Panc1 (cell line): Measurements from ENCODE around the gene CREB3. TPM values are rescaled to one million over a fixed set of nuclear protein-coding genes. Genes with fewer than 3 reads are reported as not detected.

Experiments used
- ATAC-seq: fragments of 200-7000 bp; cut with Tn5 transposase; 2 replicates; pipeline ENCODE4 v1.9.1; 2020; ENCODE audit warnings: mild to moderate bottlenecking, moderate library complexity
- BruUV-seq: library from RNA; stranded (reverse); fragments of 400-500 nt; replicated peaks from 2 replicates; lab custom pipeline; 2021; lab: Mats Ljungman, UMichigan
- CTCF ChIA-PET: fragments of 300-600 bp; sonication (Branson Sonifier 250); formaldehyde crosslinking; loops from one replicate; lab custom pipeline; 2022; ENCODE audit warnings: antibody characterized with exemption; lab: Charles Lee
- POLR2A ChIA-PET: fragments of 300-600 bp; sonication (Branson Sonifier 250); formaldehyde crosslinking; loops from one replicate; lab custom pipeline; 2022; ENCODE audit warnings: antibody characterized with exemption; lab: Charles Lee
- DNase-seq: peaks from one replicate; pipeline ENCODE4 v3.0.0-alpha.2; 2010; ENCODE audit warnings: low read depth, low spot score
- H3K27ac ChIP-seq: 2 replicates; pipeline ENCODE4 v1.5.1; 2011; ENCODE audit warnings: mild to moderate bottlenecking, low read length, inconsistent platforms
- H3K27me3 ChIP-seq: fragments of 200-500 bp; sonication (Bioruptor generic); 2 replicates; pipeline ENCODE4 v1.6.0; 2014; ENCODE audit warnings: low read length, inconsistent platforms; ENCODE audit not compliant: control insufficient read depth, insufficient read depth
- H3K36me3 ChIP-seq: fragments of 200-500 bp; sonication (Bioruptor generic); 2 replicates; pipeline ENCODE4 v1.5.1; 2014; ENCODE audit warnings: inconsistent platforms, mild to moderate bottlenecking, low read length, moderate library complexity; ENCODE audit not compliant: control insufficient read depth, insufficient read depth
- H3K4me1 ChIP-seq: 2 replicates; pipeline ENCODE4 v1.5.1; 2011; ENCODE audit warnings: inconsistent platforms, mild to moderate bottlenecking, low read length, moderate library complexity; ENCODE audit not compliant: control insufficient read depth, insufficient read depth
- H3K4me3 ChIP-seq, 2 experiments: 2 replicates each; pipeline ENCODE4 v1.5.1; 2011 to 2012; ENCODE audit warnings: low read depth in 2 of 2, low read length in 2 of 2, mild to moderate bottlenecking in 2 of 2, inconsistent platforms in 1 of 2, moderate library complexity in 1 of 2
- H3K9me3 ChIP-seq: fragments of 200-500 bp; sonication (Bioruptor generic); 2 replicates; pipeline ENCODE4 v1.5.1; 2014; ENCODE audit warnings: low read depth, mild to moderate bottlenecking, inconsistent platforms, low read length, moderate library complexity; ENCODE audit not compliant: control insufficient read depth, insufficient read depth
- POLR2AphosphoS5 ChIP-seq: IDR thresholded peaks from 2 replicates; pipeline ENCODE4 v1.6.1; 2012; ENCODE audit warnings: mild to moderate bottlenecking, low read depth, low read length, moderate library complexity
- SIN3A ChIP-seq: IDR thresholded peaks from 2 replicates; pipeline ENCODE4 v1.6.1; 2012; ENCODE audit warnings: low read depth, mild to moderate bottlenecking, low read length, moderate library complexity, borderline replicate concordance; ENCODE audit not compliant: insufficient read depth
- TCF7L2 ChIP-seq: IDR thresholded peaks from 2 replicates; pipeline ENCODE4 v1.6.1; 2011; ENCODE audit warnings: mild to moderate bottlenecking, low read depth, low read length, inconsistent platforms
- in situ Hi-C: cut with HindIII; loops from 2 replicates; pipeline ENCODE4 v1.10.0; 2016; ENCODE audit warnings: low sequenced_read_pairs, low pct_unique_long_range_greater_than_20kb
- intact Hi-C: fragments of 100-400 bp; cut with micrococcal nuclease; formaldehyde crosslinking; loops from one replicate; pipeline ENCODE4 v1.10.0; 2022; ENCODE audit not compliant: unreplicated experiment
- total RNA-seq: library from RNA; stranded (reverse); gene quantifications from one replicate; pipeline ENCODE4 v1.2.1, GENCODE V29; 2021; ENCODE audit not compliant: unreplicated experiment
- TF ChIP-seq, protein P1 (sequence below): fragments of 450-650 bp; IDR thresholded peaks from 2 replicates; pipeline ENCODE4 v1.5.1; 2017; ENCODE audit warnings: mild to moderate bottlenecking
- TF ChIP-seq, protein P2 (sequence below), 2 experiments: IDR thresholded peaks; 2 replicates each; pipeline ENCODE4 v1.6.1; 2011 to 2012; ENCODE audit warnings: low read depth in 2 of 2, control low read depth in 1 of 2, low read length in 1 of 2, mild to moderate bottlenecking in 1 of 2, moderate library complexity in 1 of 2; ENCODE audit not compliant: insufficient read depth in 1 of 2

Gene CREB3
- total RNA-seq, 1 experiment from 2014 or later, result 67.0 TPM

DNA sequence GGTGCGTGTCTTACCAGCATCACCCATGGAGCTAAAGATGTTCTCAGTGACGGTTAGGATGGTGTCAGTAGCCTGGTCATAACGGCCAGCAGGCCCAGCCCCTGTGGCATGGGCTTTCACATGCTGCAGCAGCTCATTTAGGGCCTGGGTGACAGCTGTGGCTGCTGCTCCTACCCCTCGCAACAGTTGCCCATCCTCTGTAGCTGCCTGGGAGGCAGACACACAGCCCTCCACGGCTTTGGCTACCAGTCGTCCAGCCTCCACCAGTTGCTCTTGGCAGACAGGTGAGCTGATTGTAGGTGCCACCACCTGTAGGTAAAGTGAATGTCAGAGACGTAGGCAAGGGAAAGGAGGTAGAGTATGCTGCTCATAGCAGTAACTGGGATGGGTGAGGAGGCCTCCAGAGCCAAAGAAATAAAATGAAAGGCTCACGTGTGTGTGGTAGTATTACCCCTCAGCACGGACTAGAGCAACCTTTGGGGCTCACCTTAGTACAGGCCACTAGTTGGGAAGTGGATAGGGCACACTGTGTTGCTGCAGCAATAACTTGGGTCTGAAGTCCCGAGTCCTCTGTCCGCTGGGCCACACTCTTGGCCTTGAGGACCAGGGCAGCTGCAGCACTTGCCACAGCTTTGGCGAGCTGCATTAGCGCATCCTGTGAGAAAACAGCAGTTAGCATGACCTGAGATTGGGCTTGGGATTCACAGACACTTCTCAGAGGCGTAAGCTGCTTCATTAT is 15.2 kb upstream of the CREB3 start:
- POLR2A ChIA-PET, result interaction anchor here (0.9 kb wide), 1 partner anchor 68 kb away, joined by 3 read pairs; no protein-coding TSS in a partner anchor
- intact Hi-C loops, result no loop called here
- no peaks in the 10 kb centered on the region for H3K27me3 ChIP-seq
- CTCF ChIA-PET, result interaction anchor here (0.5 to 1.2 kb wide), 2 partner anchors 20 to 268 kb away, joined by 3 read pairs; no protein-coding TSS in a partner anchor
- no peak overlapping the region for H3K27ac ChIP-seq
- TF ChIP-seq TCF7L2, result no peak
- TF ChIP-seq POLR2AphosphoS5, result no peak
- TF ChIP-seq, protein P1, sequence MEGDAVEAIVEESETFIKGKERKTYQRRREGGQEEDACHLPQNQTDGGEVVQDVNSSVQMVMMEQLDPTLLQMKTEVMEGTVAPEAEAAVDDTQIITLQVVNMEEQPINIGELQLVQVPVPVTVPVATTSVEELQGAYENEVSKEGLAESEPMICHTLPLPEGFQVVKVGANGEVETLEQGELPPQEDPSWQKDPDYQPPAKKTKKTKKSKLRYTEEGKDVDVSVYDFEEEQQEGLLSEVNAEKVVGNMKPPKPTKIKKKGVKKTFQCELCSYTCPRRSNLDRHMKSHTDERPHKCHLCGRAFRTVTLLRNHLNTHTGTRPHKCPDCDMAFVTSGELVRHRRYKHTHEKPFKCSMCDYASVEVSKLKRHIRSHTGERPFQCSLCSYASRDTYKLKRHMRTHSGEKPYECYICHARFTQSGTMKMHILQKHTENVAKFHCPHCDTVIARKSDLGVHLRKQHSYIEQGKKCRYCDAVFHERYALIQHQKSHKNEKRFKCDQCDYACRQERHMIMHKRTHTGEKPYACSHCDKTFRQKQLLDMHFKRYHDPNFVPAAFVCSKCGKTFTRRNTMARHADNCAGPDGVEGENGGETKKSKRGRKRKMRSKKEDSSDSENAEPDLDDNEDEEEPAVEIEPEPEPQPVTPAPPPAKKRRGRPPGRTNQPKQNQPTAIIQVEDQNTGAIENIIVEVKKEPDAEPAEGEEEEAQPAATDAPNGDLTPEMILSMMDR, result no peak
- TF ChIP-seq, protein P2, sequence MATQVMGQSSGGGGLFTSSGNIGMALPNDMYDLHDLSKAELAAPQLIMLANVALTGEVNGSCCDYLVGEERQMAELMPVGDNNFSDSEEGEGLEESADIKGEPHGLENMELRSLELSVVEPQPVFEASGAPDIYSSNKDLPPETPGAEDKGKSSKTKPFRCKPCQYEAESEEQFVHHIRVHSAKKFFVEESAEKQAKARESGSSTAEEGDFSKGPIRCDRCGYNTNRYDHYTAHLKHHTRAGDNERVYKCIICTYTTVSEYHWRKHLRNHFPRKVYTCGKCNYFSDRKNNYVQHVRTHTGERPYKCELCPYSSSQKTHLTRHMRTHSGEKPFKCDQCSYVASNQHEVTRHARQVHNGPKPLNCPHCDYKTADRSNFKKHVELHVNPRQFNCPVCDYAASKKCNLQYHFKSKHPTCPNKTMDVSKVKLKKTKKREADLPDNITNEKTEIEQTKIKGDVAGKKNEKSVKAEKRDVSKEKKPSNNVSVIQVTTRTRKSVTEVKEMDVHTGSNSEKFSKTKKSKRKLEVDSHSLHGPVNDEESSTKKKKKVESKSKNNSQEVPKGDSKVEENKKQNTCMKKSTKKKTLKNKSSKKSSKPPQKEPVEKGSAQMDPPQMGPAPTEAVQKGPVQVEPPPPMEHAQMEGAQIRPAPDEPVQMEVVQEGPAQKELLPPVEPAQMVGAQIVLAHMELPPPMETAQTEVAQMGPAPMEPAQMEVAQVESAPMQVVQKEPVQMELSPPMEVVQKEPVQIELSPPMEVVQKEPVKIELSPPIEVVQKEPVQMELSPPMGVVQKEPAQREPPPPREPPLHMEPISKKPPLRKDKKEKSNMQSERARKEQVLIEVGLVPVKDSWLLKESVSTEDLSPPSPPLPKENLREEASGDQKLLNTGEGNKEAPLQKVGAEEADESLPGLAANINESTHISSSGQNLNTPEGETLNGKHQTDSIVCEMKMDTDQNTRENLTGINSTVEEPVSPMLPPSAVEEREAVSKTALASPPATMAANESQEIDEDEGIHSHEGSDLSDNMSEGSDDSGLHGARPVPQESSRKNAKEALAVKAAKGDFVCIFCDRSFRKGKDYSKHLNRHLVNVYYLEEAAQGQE (IDR thresholded peaks at IDR 0.05; ENCODE audit: insufficient read depth in 1 of 2, low read depth in 2 of 2, low read length in 1 of 2), result no peak
- TF ChIP-seq SIN3A, result no peak
- H3K36me3 ChIP-seq, result peaks cover 53% of the 10 kb centered on the region
- H3K4me3 ChIP-seq, result no peak overlapping the region
- H3K9me3 ChIP-seq, result no peaks in the 10 kb centered on the region
- DNase-seq, result no peak
- H3K4me1 ChIP-seq, result no peaks in the 10 kb centered on the region
- in situ Hi-C loops, result no loop called here
- no TSS peak for BruUV-seq
- ATAC-seq, result no peak

DNA sequence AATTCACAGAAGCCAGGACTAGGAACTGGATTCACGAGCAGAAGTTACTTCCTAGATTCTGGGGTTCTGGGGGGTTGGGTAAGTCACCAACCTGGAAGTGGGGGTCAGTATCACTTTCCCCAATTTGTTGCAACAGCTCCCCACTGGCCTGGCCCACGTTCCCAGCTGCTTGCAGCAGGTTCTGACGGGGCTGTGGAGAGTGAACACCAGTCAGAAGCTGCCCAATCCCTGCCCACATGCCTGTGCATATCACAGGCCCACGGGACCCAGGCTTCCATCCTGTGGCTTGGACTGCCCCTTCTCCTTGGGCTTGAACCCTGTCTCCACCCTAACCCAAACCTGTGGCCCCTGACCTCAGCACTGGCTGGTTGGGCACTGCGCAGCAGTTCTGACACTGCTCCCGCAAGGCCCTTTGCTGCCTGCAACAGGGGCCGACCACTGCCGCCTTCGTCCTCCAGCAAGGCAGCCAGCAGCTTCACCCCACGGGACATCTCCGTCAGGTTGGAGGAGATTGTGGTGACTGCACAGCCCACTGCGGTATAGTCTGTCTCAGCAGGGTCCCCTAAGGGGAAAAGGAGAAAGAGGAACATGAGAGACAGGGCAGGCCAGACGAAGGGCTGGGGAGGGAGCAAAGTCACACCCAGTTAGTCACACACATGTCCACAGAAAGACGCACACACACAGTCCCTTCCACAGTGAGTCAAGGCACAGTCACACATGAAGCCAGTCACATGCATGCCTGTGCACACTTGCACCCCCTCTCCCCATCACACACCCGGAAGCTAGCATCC is 13.6 kb upstream of the CREB3 start:
- in situ Hi-C loops, result no loop called here
- Histone ChIP-seq H3K4me1 (no peaks in the 10 kb centered on the region), H3K27me3 (no peaks in the 10 kb centered on the region), H3K27ac (no peak overlapping the region), H3K36me3 (peaks cover 56% of the 10 kb centered on the region), H3K9me3 (no peaks in the 10 kb centered on the region), H3K4me3 (no peak overlapping the region)
- intact Hi-C loops, result no loop called here
- DNase-seq, result no peak
- CTCF ChIA-PET, result no interaction called here
- BruUV-seq, result no TSS peak
- no peak for TF ChIP-seq SIN3A
- TF ChIP-seq, protein P2 (IDR thresholded peaks at IDR 0.05; ENCODE audit: insufficient read depth in 1 of 2, low read depth in 2 of 2, low read length in 1 of 2), result no peak
- no peak for TF ChIP-seq POLR2AphosphoS5
- POLR2A ChIA-PET, result interaction anchor here (0.6 kb wide), 1 partner anchor 13 kb away, joined by 3 read pairs; the partner anchor contains the start of gene TLN1
- no peak for ATAC-seq
